Activated CD8-positive, alpha-beta memory T cell treated with anti-CD3 and anti-CD28 coated beads, Interleukin-2, amount 50 U/mL, for 1 hour (primary cell): Measurements from ENCODE around the gene PCBP3.
"Not testable (repeated sequence)": the region's sequence is repeated elsewhere in the genome, so short reads cannot be mapped to it uniquely, and the experiment has no call there.

ENCODE experiments used
- DNase-seq: peaks from one replicate; pipeline ENCODE4 v3.0.0-alpha.2; 2020; ENCODE audit errors: extremely low read depth

Gene PCBP3

GRCh38 chr21:45643021-45643980 is at the start of gene PCBP3:
TSS of gene PCBP3 (plus strand) at chr21:45643725. CDS start at chr21:45850086, 206,361 bp downstream.
- peak; percentile 82 for DNase-seq

GRCh38 chr21:45594721-45595489 is 48.6 kb upstream of the PCBP3 start:
- DNase-seq, result no peak

GRCh38 chr21:45595574-45596295 is 47.8 kb upstream of the PCBP3 start:
- DNase-seq, result no peak

GRCh38 chr21:45596704-45597318 is 46.7 kb upstream of the PCBP3 start:
- peak; percentile 60 for DNase-seq

- no peak for DNase-seq
These were observed 45.4 kb upstream of the PCBP3 start for GRCh38 chr21:45598109-45598508.

GRCh38 chr21:45598666-45599065 is 44.9 kb upstream of the PCBP3 start:
- no peak for DNase-seq

- DNase-seq, result no peak
These were observed 44.4 kb upstream of the PCBP3 start for GRCh38 chr21:45599146-45599581.

GRCh38 chr21:45600248-45600647 is 43.3 kb upstream of the PCBP3 start:
- DNase-seq, result no peak

- DNase-seq, result no peak
These were observed 42.0 kb upstream of the PCBP3 start for GRCh38 chr21:45601551-45601950.

- no peak for DNase-seq
These were observed 41.4 kb upstream of the PCBP3 start for GRCh38 chr21:45602106-45602505.

- DNase-seq, result no peak
These were observed 40.0 kb upstream of the PCBP3 start for GRCh38 chr21:45603481-45603880.

GRCh38 chr21:45604681-45605080 is 38.8 kb upstream of the PCBP3 start:
- not testable (repeated sequence) for DNase-seq

GRCh38 chr21:45607021-45607908 is 36.3 kb upstream of the PCBP3 start:
- DNase-seq, result peak; percentile 22

- no peak for DNase-seq
These were observed 35.6 kb upstream of the PCBP3 start for GRCh38 chr21:45607909-45608295.

GRCh38 chr21:45608747-45609470 is 34.6 kb upstream of the PCBP3 start:
- not testable (repeated sequence) for DNase-seq

- not testable (repeated sequence) for DNase-seq
These were observed 33.9 kb upstream of the PCBP3 start for GRCh38 chr21:45609616-45610015.

- DNase-seq, result no peak
These were observed 32.2 kb upstream of the PCBP3 start for GRCh38 chr21:45611296-45611695.

- DNase-seq, result no peak
These were observed 31.4 kb upstream of the PCBP3 start for GRCh38 chr21:45611939-45612664.

GRCh38 chr21:45612665-45613019 is 30.9 kb upstream of the PCBP3 start:
- not testable (repeated sequence) for DNase-seq
